Endothelial cell of umbilical vein (primary cell): ENCODE data around the gene LTBP2. TPM values are rescaled to one million over a fixed set of nuclear protein-coding genes. Genes with fewer than 3 reads are reported as not detected.

Source experiments
- BruUV-seq: library from RNA; stranded (reverse); fragments of 400-500 nt; replicated peaks from 2 replicates; lab custom pipeline; 2021; lab: Mats Ljungman, UMichigan
- CTCF ChIA-PET: fragments of 300-600, 350-600 bp; sonication (Branson Sonifier 250); formaldehyde crosslinking; loops from one replicate; lab custom pipeline; 2021; ENCODE audit warnings: antibody characterized with exemption, inconsistent platforms; lab: Charles Lee
- POLR2A ChIA-PET: fragments of 300-600, 350-600 bp; sonication (Branson Sonifier 250); formaldehyde crosslinking; loops from one replicate; lab custom pipeline; 2021; ENCODE audit warnings: antibody characterized with exemption, inconsistent platforms; lab: Charles Lee
- DNase-seq: peaks from one replicate; pipeline ENCODE4 v3.0.0-alpha.2; 2011; ENCODE audit warnings: low read depth, low spot score
- FAIRE-seq: peaks from 2 replicates; lab custom pipeline; 2011; peaks lifted over from hg19 to GRCh38; lab: Jason Lieb, UNC
- H2AFZ ChIP-seq: 2 replicates; pipeline ENCODE4 v1.6.0; 2012; ENCODE audit warnings: low read depth, low read length, control low read depth, inconsistent platforms
- H3K27ac ChIP-seq: 2 replicates; pipeline ENCODE4 v1.5.1; 2011; ENCODE audit warnings: low read depth, mild to moderate bottlenecking, control low read depth, low read length, moderate library complexity; ENCODE audit not compliant: insufficient read depth
- H3K27me3 ChIP-seq, 2 experiments: 2 replicates each; pipeline versions ENCODE4 v1.6.0 to v1.6.1; 2011; ENCODE audit warnings: low read length in 2 of 2, mixed read lengths in 1 of 2; ENCODE audit not compliant: control insufficient read depth in 2 of 2, insufficient read depth in 2 of 2
- H3K36me3 ChIP-seq, 2 experiments: 2 replicates in 1 of 2; 3 replicates in 1 of 2; pipeline ENCODE4 v1.5.1; 2011; ENCODE audit warnings: low read length in 2 of 2, mild to moderate bottlenecking in 1 of 2, moderate library complexity in 1 of 2; ENCODE audit not compliant: control insufficient read depth in 2 of 2, insufficient read depth in 2 of 2; ENCODE audit errors: extremely low read depth in 1 of 2
- H3K4me1 ChIP-seq: 3 replicates; pipeline ENCODE4 v1.5.1; 2011; ENCODE audit warnings: mild to moderate bottlenecking, low read length; ENCODE audit not compliant: control insufficient read depth, insufficient read depth; ENCODE audit errors: extremely low read depth
- H3K4me2 ChIP-seq: 2 replicates; pipeline ENCODE4 v1.6.1; 2011; ENCODE audit warnings: low read length, control low read depth, mixed read lengths; ENCODE audit not compliant: insufficient read depth
- H3K4me3 ChIP-seq, 3 experiments: fragments of 200-600 bp in 1 of 3; sonication (generic), shearing (Covaris generic) in 1 of 3; replicated peaks in 1 of 3; 2 replicates each; pipeline ENCODE4 v1.5.1; 2011 to 2016; ENCODE audit warnings: control low read depth in 3 of 3, low read length in 3 of 3, mild to moderate bottlenecking in 2 of 3, inconsistent platforms in 1 of 3, low read depth in 1 of 3, moderate library complexity in 1 of 3; ENCODE audit not compliant: insufficient read depth in 1 of 3
- H3K79me2 ChIP-seq: 2 replicates; pipeline ENCODE4 v1.6.0; 2012; ENCODE audit warnings: low read length, inconsistent platforms; ENCODE audit not compliant: control insufficient read depth, insufficient read depth
- H3K9ac ChIP-seq: replicated peaks from 2 replicates; pipeline ENCODE3; 2011; ENCODE audit warnings: low read length, control low read depth; ENCODE audit not compliant: insufficient read depth; ENCODE audit errors: extremely low read depth
- H3K9me1 ChIP-seq: replicated peaks from 3 replicates; pipeline ENCODE4 v1.6.0; 2011; ENCODE audit warnings: mild to moderate bottlenecking, low read length; ENCODE audit not compliant: control insufficient read depth, insufficient read depth; ENCODE audit errors: extremely low read depth
- H3K9me3 ChIP-seq: replicated peaks from 2 replicates; pipeline ENCODE4 v1.5.1; 2012; ENCODE audit warnings: low read length, inconsistent platforms; ENCODE audit not compliant: control insufficient read depth, insufficient read depth
- H4K20me1 ChIP-seq: replicated peaks from 2 replicates; pipeline ENCODE3; 2011; ENCODE audit warnings: mild to moderate bottlenecking, low read length; ENCODE audit not compliant: control insufficient read depth, insufficient read depth; ENCODE audit errors: extremely low read depth
- FOS ChIP-seq: IDR thresholded peaks from 2 replicates; pipeline ENCODE4 v1.6.1; 2011; ENCODE audit warnings: mild to moderate bottlenecking, low read length, moderate library complexity, borderline replicate concordance; ENCODE audit not compliant: insufficient read depth
- GATA2 ChIP-seq: IDR thresholded peaks from 2 replicates; pipeline ENCODE4 v1.7.0; 2011; ENCODE audit warnings: low read depth, mild to moderate bottlenecking, moderate library complexity, mixed read lengths, low read length; ENCODE audit not compliant: insufficient read length, insufficient read depth
- JUN ChIP-seq: IDR thresholded peaks from 2 replicates; pipeline ENCODE4 v1.6.1; 2011; ENCODE audit warnings: borderline replicate concordance, low read depth; ENCODE audit not compliant: insufficient read length, insufficient read depth
- MYC ChIP-seq: IDR thresholded peaks from one replicate; pipeline ENCODE4 v1.6.1; 2011; ENCODE audit warnings: mild to moderate bottlenecking, low read depth, low read length
- POLR2AphosphoS5 ChIP-seq: IDR thresholded peaks from 2 replicates; pipeline ENCODE4 v1.6.1; 2012; ENCODE audit warnings: low read depth, mild to moderate bottlenecking, control low read depth, low read length, moderate library complexity; ENCODE audit not compliant: insufficient read depth
- dilution Hi-C: fragments of 300-500 bp; cut with MboI; formaldehyde crosslinking; loops from one replicate; pipeline ENCODE4 v1.15.0; 2019; ENCODE audit warnings: low sequenced_read_pairs; ENCODE audit not compliant: extremely low pct_ligation_motif_present
- intact Hi-C: fragments of 100-400 bp; cut with micrococcal nuclease; formaldehyde crosslinking; loops from one replicate; pipeline ENCODE4 v1.10.0; 2022
- polyA plus RNA-seq, 4 experiments: library from polyadenylated mRNA; depleted of rRNA in 3 of 4; stranded (reverse) in 3 of 4; unstranded in 1 of 4; fragments of >200 nt; gene quantifications; 2 replicates each; pipeline versions ENCODE4 v1.2.1 to v1.2.3, GENCODE V29; 2011 to 2012; ENCODE audit warnings: missing spikeins in 1 of 4
- total RNA-seq: library from RNA; stranded (reverse); gene quantifications from 2 replicates; pipeline ENCODE4 v1.2.3, GENCODE V29; 2021
- TF ChIP-seq, protein P1 (sequence below): IDR thresholded peaks from 2 replicates; pipeline ENCODE4 v1.6.1; 2011; ENCODE audit not compliant: insufficient read depth, insufficient read length
- TF ChIP-seq, protein P2 (sequence below), 2 donors: IDR thresholded peaks; 1 replicate in 1 of 2; 2 replicates in 1 of 2; pipeline ENCODE4 v1.5.1; 2011; ENCODE audit warnings: low read length in 2 of 2, mild to moderate bottlenecking in 2 of 2, moderate library complexity in 2 of 2, control low read depth in 1 of 2, inconsistent platforms in 1 of 2, low read depth in 1 of 2; ENCODE audit not compliant: insufficient read depth in 1 of 2; ENCODE audit errors: extremely low read depth in 1 of 2

LTBP2 gene
- total and polyA plus RNA-seq, 2 donors (not counting 3 experiments of a cell fraction or from before 2014, with no cell fraction given) = 209 to 268 TPM

DNA sequence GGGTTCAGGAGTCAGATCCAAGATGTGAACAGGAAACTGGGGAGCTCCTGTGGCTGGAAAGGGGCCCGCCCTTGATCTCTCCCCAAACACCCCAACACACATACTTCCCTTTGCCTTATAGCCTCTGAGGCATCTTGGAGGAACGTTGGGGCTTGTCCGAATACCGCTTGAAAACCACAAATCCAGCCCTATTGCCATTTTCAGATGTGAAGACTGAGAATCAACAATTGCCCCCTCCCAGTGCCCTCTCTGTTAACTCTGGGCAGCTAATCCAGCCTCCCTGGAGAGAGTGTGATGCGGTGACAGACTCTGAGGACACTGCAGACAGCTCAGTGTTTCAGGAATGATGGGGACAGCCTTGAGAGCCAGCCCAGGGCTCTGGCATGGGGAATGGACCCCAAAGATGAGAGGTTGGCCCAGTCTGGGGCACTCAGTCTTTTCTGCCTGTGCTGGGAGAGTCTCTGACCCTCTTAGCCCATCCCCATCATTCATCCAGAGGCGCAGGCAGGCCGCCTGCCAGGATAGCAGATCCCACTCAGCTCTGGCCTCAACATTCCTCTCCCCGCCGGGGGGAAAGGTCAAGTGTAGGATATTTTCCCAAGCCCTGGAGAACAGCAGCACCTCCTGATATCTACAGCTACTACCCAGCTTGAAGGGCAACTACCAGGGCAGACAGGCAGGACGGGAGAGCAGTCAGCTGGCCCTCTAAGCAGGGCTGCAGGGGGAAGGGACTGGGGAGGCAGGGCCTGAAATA is 24.6 kb upstream of the LTBP2 start:
- BruUV-seq = no TSS peak
- no peaks in the 10 kb centered on the region for H4K20me1 ChIP-seq
- no peaks in the 10 kb centered on the region for H3K36me3 ChIP-seq
- intact Hi-C loops = no loop called here
- no peaks in the 10 kb centered on the region for H3K9me3 ChIP-seq
- H2AFZ ChIP-seq = no peak overlapping the region
- POLR2A ChIA-PET = interaction anchor here (2.0 kb wide), 1 partner anchor 16 kb away, joined by 8 read pairs; no protein-coding TSS in a partner anchor
- no peak overlapping the region for H3K27ac ChIP-seq
- H3K4me3 ChIP-seq = no peak overlapping the region
- no peak overlapping the region for H3K9ac ChIP-seq
- CTCF ChIA-PET = interaction anchor here (1.4 to 7.1 kb wide), 4 partner anchors 8 to 26 kb away, joined by 3 to 96 read pairs (median 39); partner anchors contain the start of gene LTBP2
- no peaks in the 10 kb centered on the region for H3K27me3 ChIP-seq
- no peaks in the 10 kb centered on the region for H3K9me1 ChIP-seq
- no peak for DNase-seq
- TF ChIP-seq POLR2AphosphoS5 = no peak
- no peak for TF ChIP-seq FOS
- TF ChIP-seq, protein P1, sequence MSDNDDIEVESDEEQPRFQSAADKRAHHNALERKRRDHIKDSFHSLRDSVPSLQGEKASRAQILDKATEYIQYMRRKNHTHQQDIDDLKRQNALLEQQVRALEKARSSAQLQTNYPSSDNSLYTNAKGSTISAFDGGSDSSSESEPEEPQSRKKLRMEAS = no peak
- TF ChIP-seq MYC = no peak
- TF ChIP-seq JUN = no peak
- no peak for TF ChIP-seq GATA2
- TF ChIP-seq, protein P2, sequence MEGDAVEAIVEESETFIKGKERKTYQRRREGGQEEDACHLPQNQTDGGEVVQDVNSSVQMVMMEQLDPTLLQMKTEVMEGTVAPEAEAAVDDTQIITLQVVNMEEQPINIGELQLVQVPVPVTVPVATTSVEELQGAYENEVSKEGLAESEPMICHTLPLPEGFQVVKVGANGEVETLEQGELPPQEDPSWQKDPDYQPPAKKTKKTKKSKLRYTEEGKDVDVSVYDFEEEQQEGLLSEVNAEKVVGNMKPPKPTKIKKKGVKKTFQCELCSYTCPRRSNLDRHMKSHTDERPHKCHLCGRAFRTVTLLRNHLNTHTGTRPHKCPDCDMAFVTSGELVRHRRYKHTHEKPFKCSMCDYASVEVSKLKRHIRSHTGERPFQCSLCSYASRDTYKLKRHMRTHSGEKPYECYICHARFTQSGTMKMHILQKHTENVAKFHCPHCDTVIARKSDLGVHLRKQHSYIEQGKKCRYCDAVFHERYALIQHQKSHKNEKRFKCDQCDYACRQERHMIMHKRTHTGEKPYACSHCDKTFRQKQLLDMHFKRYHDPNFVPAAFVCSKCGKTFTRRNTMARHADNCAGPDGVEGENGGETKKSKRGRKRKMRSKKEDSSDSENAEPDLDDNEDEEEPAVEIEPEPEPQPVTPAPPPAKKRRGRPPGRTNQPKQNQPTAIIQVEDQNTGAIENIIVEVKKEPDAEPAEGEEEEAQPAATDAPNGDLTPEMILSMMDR (IDR thresholded peaks at IDR 0.05; ENCODE audit: extremely low read depth in 1 of 2, insufficient read depth in 1 of 2, low read depth in 1 of 2, low read length in 2 of 2) = no peak
- H3K79me2 ChIP-seq = no peaks in the 10 kb centered on the region
- no peak overlapping the region for H3K4me2 ChIP-seq
- FAIRE-seq = no peak
- dilution Hi-C loops = no loop called here
- peaks cover 20% of the 10 kb centered on the region for H3K4me1 ChIP-seq
